Naive B cell (primary cell): Measurements from ENCODE around the gene MFSD11. TPM values are rescaled to one million over a fixed set of nuclear protein-coding genes. Genes with fewer than 3 reads are reported as not detected.
"Not testable (repeated sequence)": the region's sequence is repeated elsewhere in the genome, so short reads cannot be mapped to it uniquely, and the experiment has no call there.

Experiments
- ATAC-seq, 2 donors: fragments of 150-1000 bp; cut with Tn5 transposase; 2 replicates each; pipeline ENCODE4 v1.10.0; 2021; ENCODE audit warnings: low read depth in 2 of 2, mild to moderate bottlenecking in 2 of 2, moderate library complexity in 2 of 2
- DNase-seq: peaks from one replicate; pipeline ENCODE4 v3.0.0; 2022
- H3K27ac Mint-ChIP-seq, 6 donors: one replicate each; pipeline ENCODE4 v1.8.0; 2020 to 2022; ENCODE audit warnings: mild to moderate bottlenecking in 6 of 6, mixed read lengths in 6 of 6, moderate library complexity in 5 of 6, inconsistent platforms in 2 of 6
- H3K27me3 Mint-ChIP-seq, 3 donors: one replicate each; pipeline ENCODE4 v1.8.0; 2021 to 2022; ENCODE audit warnings: mixed read lengths in 3 of 3, mild to moderate bottlenecking in 1 of 3
- H3K36me3 Mint-ChIP-seq, 2 donors: one replicate each; pipeline ENCODE4 v1.8.0; 2020 to 2022; ENCODE audit warnings: mixed read lengths in 2 of 2, inconsistent platforms in 1 of 2, mild to moderate bottlenecking in 1 of 2
- H3K4me1 Mint-ChIP-seq, 3 donors: one replicate each; pipeline ENCODE4 v1.8.0; 2020 to 2022; ENCODE audit warnings: mixed read lengths in 3 of 3, inconsistent platforms in 1 of 3, mild to moderate bottlenecking in 1 of 3, moderate library complexity in 1 of 3
- H3K4me3 Mint-ChIP-seq, 8 donors: one replicate each; pipeline ENCODE4 v1.8.0; 2020 to 2022; ENCODE audit warnings: mild to moderate bottlenecking in 8 of 8, mixed read lengths in 8 of 8, moderate library complexity in 8 of 8, inconsistent platforms in 2 of 8
- H3K9me3 Mint-ChIP-seq, 7 donors: one replicate each; pipeline ENCODE4 v1.8.0; 2020 to 2022; ENCODE audit warnings: mixed read lengths in 7 of 7, mild to moderate bottlenecking in 5 of 7, inconsistent platforms in 2 of 7, moderate library complexity in 1 of 7
- polyA plus RNA-seq, 6 donors: library from polyadenylated mRNA; unstranded; fragments of 300-500 nt; fragmentation: Illumina TruSeq; gene quantifications; one replicate each; pipeline ENCODE4 v1.2.3, GENCODE V29; 2021; ENCODE audit warnings: low read depth in 6 of 6

Gene MFSD11
- polyA plus RNA-seq, 6 donors from 2014 or later, result 18.3 to 39.2 (median 23.2) TPM

DNA sequence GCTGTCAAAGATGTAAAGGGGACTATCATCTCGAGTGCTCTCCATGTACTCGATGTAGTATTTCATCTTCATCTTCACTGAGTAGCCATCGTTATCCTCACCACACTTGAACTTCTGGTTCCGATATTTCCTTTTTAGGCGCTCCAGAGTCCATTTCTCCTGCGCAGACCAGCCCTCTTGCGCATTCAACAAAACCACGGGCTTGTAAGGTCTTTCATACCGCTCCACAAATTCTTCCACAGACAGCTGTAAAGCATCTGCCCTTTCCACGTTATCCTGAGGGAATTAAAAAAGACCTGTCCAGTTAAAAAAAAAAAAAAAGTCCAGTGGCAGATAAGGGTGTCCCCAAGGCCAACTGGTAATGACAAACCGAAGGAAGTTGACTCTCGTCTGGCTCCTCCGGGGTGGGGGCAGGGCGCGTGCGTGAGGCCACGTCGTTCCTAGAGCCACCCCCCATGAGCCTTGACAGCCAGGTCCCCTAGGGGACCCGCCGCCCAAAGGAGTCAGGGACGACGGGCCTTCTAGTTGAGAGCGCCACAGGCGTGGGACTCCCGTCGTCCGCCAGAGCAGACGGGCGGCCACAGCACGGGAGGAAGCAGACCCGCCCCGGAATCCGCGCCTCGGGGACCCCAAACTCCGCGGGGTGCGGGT lies 12.2 kb upstream of the MFSD11 start:
- Mint-ChIP-seq H3K9me3 (no peaks in the 10 kb centered on the region), H3K36me3 (peaks cover 11 to 15% of the 10 kb centered on the region in 2 donors), H3K4me1 (peaks cover 21 to 71% (median 38%) of the 10 kb centered on the region in 3 donors), H3K4me3 (peak overlapping the region; percentile 91 to 99 (median 98)), H3K27me3 (no peaks in the 10 kb centered on the region), H3K27ac (peak overlapping the region; percentile 94 to 100 (median 98))
- peak; percentile 58 for DNase-seq
- ATAC-seq, result peak; percentile 13 to 17

DNA sequence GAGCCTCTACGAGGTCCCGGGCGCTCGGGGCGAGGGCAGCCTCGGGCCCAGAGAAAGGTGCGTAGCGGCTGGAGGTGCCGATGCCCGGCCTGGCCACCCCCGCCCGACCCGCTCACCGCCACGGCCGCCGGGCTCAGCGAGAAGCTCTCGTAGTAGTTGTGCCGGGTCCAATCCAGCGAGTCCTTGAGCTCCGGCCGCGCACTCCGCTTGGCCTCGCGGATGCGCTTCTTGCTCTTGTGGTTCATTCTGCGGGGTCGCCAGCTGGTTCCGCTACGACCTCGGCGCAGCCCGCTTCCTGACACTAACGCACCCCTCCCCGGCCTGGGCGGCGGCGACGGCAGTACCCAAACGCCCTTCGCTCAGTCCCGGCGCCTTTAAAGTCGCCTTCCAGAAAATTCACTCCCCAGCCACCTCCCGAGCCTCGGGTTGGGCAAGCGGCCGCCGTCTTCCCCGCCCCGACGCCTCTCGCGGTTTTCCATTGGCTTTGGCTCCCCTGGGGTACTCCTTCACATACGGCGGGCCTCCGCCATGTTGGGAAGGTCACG lies 11.6 kb upstream of the MFSD11 start, which contains the start of gene JMJD6:
Gene JMJD6 (minus strand): TSS at position 376 of the 545 bp plus-strand sequence. CDS start 131 bp downstream, at position 245.
- Mint-ChIP-seq H3K4me3 (peak within 1 kb of the TSS; percentile 91 to 99 (median 98)), H3K9me3 (no peaks in the 10 kb centered on the region), H3K27me3 (no peaks in the 10 kb centered on the region), H3K36me3 (peaks cover 9% of the 10 kb centered on the region in 2 donors), H3K4me1 (peaks cover 19 to 75% (median 37%) of the 10 kb centered on the region in 3 donors), H3K27ac (peak within 1 kb of the TSS; percentile 99 to 100 (median 100))
- no peak for DNase-seq
- ATAC-seq, result peak in 1 of 2 donors; percentile 68

DNA sequence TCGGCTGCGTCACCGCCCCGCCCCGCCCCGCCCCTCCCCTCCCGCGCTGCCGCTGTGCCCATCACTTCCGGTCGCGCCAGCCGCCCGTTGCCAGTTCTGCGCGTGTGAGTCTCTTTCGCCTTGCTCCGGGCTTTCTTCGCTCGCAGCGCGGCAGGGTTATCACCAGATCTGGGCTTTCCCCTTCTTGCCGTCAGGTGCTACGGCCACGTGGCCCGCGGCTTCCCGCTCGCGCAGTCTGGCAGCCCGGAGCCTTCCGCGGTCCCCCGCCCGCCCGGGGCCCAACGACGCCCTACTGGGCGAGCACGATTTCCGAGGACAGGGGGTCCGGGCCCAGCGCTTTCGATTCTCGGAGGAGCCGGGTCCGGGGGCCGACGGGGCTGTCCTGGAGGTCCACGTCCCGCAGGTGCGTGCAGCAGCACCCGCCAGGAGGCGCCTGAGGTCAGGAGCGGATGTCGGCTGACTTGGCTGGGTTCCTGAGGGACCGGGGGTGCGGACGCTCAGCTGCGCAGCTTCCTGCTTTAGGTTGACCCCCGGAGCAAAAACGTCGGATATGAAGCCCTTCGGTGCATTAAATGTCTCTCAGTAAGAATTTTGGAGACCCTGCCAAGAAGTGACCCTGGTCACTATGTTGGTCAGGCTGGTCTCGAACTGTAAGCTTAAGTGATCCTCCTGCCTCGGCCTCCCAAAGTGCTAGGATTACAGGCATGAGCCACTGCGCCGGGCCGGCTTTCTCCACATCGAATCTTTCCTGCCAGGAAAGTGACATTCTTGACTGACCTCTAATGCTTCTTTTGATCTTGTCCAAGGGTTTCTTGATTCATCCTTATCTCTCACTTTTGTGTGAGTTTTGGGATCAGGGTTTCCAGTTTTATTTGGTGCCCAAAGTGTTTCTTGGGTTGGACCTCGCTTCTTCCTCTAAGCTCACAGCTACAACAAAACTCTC lies 10.9 kb upstream of the MFSD11 start, which contains the start of gene METTL23:
Gene METTL23 (plus strand): TSS at position 64 of the 943 bp plus-strand sequence. CDS start 2,872 bp downstream, outside the sequence.
- Mint-ChIP-seq H3K9me3 (no peaks in the 10 kb centered on the region), H3K27me3 (no peaks in the 10 kb centered on the region), H3K4me1 (peaks cover 15 to 75% (median 33%) of the 10 kb centered on the region in 3 donors), H3K4me3 (peak within 1 kb of the TSS; percentile 91 to 99 (median 98)), H3K36me3 (peaks cover 1 to 2% of the 10 kb centered on the region in 2 donors), H3K27ac (peak within 1 kb of the TSS; percentile 99 to 100 (median 100))
- ATAC-seq (peak; percentile 74 to 75), DNase-seq (peak; percentile 92)

DNA sequence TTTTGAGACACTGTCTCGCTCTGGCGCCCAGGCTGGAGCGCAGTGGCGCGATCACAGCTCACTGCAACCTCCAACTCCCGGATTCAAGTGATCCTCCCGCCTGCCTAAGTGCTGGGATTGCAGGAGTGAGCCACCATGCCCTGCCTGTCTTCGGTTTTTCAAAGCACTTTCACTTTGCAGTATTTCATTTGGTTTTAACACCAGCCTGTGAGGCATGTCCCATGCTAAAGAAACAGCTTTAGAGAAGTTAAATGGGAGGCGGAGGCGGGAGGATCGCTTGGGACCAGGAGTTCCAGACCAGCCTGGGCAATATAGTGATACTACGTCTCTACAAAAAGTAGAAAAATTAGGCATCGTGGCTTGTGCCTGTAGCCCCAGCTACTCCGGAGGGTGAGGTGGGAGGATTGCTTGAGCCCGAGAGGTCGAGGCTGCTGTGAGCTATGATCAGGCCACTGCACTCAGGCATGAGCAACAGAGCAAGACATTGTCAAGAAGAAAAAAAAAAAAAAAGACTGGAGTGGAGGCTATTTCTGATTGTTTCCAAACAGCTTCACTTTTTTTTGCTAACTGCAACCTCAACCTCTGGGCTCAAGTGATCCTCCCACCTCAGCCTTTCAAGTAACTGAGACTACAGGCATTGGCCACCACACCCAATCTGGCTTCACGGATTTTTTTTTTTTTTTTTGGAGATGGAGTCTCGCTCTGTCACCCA lies 10.0 kb upstream of the MFSD11 start:
- ATAC-seq, result no peak
- peaks cover 15 to 80% (median 33%) of the 10 kb centered on the region in 3 donors for H3K4me1 Mint-ChIP-seq

DNA sequence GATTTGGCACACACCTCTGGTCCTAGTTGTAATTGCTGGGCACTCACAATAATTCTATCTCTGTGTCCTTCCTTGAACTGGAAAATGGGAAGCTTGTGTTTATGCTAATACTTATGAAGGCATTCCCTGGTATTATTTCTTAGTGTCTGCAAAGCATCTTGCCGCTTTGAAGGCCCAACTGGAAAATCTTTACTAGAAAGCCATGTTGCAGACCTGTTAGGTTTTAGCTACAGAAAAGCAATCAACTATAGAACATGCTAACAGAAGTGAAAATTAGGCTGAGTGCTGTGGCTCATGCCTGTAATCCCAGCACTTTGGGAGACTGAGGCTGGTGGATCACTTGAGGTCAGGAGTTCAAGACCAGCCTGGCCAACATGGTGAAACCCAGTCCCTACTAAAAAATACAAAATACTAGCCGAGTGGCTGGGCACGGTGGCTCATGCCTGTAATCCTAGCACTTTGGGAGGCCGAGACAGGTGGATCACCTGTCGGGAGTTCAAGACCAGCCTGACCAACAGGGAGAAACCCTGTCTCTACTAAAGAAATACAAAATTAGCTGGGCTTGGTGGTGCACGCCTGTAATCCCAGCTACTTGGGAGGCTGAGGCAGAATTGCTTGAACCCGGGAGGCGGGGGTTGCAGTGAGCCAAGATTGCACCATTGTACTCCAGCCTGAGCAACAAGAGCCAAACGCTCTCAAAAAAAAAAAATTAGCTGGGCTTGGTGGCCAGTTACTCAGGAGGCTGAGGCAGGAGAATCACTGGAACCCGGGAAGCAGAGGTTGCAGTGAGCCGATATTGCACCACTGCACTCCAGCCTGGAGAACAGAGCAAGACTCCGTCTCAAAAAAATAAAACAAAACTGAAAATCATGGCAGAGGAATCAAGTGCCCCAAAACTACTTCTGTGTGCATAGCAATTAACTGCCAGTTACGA lies 5.9 kb upstream of the MFSD11 start:
- Mint-ChIP-seq H3K36me3 (peaks cover 25% of the 10 kb centered on the region in 2 donors), H3K27ac (peak overlapping the region in 2 of 6 donors; percentile 57 to 69), H3K4me1 (peaks cover 30 to 87% (median 52%) of the 10 kb centered on the region in 3 donors), H3K4me3 (peak overlapping the region in 2 of 8 donors; percentile 19 to 95)
- not testable (repeated sequence) for H3K9me3 Mint-ChIP-seq, DNase-seq, H3K27me3 Mint-ChIP-seq, ATAC-seq

More for the DNA sequence above, 10.0 kb upstream of the MFSD11 start:
- H3K27ac Mint-ChIP-seq, result peak overlapping the region; percentile 99 to 100 (median 100)
- H3K36me3 Mint-ChIP-seq, result peaks cover 0 to under 1% of the 10 kb centered on the region in 2 donors
- peak; percentile 33 for DNase-seq
- peak overlapping the region; percentile 91 to 99 (median 98) for H3K4me3 Mint-ChIP-seq
- H3K9me3 Mint-ChIP-seq, result no peaks in the 10 kb centered on the region
- no peaks in the 10 kb centered on the region for H3K27me3 Mint-ChIP-seq

DNA sequence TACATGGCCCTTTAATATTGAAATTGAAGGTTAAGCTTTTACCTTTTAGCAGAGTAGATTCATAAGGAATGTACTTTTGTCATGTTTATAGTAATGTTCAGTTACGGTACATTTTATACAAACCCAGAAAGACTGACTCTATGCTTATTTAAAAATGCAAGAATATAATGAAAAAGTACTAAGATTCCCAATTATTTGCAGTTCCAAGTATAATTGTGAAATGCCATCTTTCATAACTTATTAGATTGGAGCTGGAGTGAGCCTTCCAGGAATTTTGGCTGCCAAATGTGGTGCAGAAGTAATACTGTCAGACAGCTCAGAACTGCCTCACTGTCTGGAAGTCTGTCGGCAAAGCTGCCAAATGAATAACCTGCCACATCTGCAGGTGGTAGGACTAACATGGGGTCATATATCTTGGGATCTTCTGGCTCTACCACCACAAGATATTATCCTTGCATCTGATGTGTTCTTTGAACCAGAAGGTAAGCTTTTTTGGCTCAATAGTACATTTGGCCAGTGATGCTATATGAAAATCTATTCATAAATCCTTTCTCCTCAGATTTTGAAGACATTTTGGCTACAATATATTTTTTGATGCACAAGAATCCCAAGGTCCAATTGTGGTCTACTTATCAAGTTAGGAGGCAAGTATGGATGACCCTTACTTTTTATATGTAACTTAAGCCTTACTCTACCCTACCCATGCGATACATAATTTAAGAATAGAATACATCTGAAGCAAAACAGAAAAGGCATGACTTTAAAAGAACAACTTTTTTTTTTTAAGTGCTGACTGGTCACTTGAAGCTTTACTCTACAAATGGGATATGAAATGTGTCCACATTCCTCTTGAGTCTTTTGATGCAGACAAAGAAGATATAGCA lies 4.9 kb upstream of the MFSD11 start:
- ATAC-seq (no peak), DNase-seq (no peak)
- H3K27ac Mint-ChIP-seq, result peak overlapping the region in 3 of 6 donors; percentile 37 to 97 (median 54)
- H3K4me3 Mint-ChIP-seq, result peak overlapping the region in 5 of 8 donors; percentile 3 to 95 (median 32)
- H3K36me3 Mint-ChIP-seq, result peaks cover 25% of the 10 kb centered on the region in 2 donors
- H3K9me3 Mint-ChIP-seq, result no peaks in the 10 kb centered on the region
- H3K27me3 Mint-ChIP-seq, result no peaks in the 10 kb centered on the region
- H3K4me1 Mint-ChIP-seq, result peaks cover 24 to 78% (median 44%) of the 10 kb centered on the region in 3 donors

DNA sequence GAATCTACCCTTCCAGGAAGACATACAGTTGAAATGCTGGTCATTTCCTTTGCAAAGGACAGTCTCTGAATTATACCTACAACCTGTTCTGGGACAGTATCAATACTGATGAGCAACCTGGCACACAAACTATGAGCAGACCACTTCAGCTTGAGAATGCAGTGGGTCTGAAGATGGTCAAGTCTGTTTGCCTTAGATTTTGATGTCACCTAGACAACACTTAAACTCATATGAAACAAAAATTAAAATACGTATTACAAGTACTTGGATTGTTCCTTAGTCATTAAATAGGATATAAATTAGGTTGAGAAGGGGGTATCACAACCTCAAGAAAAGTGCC lies 4.3 kb upstream of the MFSD11 start:
- no peaks in the 10 kb centered on the region for H3K9me3 Mint-ChIP-seq
- H3K36me3 Mint-ChIP-seq, result peaks cover 25% of the 10 kb centered on the region in 2 donors
- peak overlapping the region in 4 of 6 donors; percentile 7 to 97 (median 62) for H3K27ac Mint-ChIP-seq
- DNase-seq, result no peak
- H3K4me1 Mint-ChIP-seq, result peaks cover 29 to 77% (median 39%) of the 10 kb centered on the region in 3 donors
- no peaks in the 10 kb centered on the region for H3K27me3 Mint-ChIP-seq
- no peak for ATAC-seq
- H3K4me3 Mint-ChIP-seq, result peak overlapping the region in 5 of 8 donors; percentile 3 to 98 (median 95)

DNA sequence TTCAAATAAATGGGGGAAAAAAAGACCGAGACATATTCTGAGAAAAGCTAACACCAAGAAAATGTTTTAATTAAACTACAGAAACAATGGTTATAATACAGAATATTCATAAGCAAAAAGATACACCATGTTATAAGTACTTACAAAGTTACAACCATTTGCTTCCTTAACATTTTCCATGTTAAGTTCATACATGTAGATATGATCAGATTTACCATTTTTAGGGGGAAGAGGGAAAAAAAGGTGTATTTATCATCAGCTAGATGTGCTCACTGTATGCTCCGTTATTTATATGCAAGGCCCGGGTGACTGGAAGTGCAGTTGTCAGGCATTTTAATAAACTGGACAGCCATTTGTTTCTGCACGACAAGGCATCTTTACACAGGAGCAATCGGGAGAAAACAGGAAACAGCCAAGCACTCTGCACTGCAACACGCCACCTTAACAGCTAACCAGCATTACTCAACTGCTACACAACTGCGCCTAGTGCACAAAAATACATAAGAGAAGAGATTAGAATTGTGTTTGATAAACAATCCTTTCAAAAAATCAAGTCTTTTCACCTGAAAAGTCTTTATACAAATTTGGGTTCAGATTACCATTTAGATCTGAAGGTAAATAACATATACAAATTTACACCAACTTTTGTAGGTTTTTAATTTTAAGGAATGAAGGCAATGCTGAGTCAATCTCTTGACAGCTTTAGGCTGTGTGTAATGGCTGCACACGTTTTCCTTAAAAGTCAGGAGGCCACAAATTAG lies 3.7 kb upstream of the MFSD11 start:
- ATAC-seq (no peak), DNase-seq (no peak)
- peak overlapping the region; percentile 95 to 98 (median 96) for H3K4me3 Mint-ChIP-seq
- H3K27ac Mint-ChIP-seq, result peak overlapping the region; percentile 7 to 97 (median 81)
- no peaks in the 10 kb centered on the region for H3K9me3 Mint-ChIP-seq
- peaks cover 34 to 75% (median 37%) of the 10 kb centered on the region in 3 donors for H3K4me1 Mint-ChIP-seq
- H3K27me3 Mint-ChIP-seq, result no peaks in the 10 kb centered on the region
- H3K36me3 Mint-ChIP-seq, result peaks cover 25% of the 10 kb centered on the region in 2 donors

DNA sequence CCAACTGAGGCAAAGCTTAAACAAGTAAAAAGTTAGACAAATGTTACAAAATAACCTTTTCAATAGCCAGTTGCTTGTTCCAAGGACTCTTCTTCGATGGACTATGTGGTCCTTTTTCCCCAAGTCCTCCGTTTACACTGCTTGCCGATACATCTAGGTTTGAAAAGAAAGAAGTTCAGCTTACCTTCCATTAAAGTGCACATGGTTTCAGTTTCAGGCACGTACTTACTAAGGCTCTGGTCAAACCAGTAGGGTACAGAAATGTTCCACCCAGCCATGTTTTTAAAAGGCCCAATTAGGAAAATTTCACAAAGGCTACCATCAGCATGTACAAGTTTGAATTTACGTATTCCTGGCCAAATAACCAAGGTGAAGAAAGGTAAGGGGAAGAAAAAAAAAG lies 2.9 kb upstream of the MFSD11 start:
- no peak for ATAC-seq
- peak overlapping the region; percentile 95 to 98 (median 96) for H3K4me3 Mint-ChIP-seq
- peak overlapping the region; percentile 83 to 97 (median 96) for H3K27ac Mint-ChIP-seq

DNA sequence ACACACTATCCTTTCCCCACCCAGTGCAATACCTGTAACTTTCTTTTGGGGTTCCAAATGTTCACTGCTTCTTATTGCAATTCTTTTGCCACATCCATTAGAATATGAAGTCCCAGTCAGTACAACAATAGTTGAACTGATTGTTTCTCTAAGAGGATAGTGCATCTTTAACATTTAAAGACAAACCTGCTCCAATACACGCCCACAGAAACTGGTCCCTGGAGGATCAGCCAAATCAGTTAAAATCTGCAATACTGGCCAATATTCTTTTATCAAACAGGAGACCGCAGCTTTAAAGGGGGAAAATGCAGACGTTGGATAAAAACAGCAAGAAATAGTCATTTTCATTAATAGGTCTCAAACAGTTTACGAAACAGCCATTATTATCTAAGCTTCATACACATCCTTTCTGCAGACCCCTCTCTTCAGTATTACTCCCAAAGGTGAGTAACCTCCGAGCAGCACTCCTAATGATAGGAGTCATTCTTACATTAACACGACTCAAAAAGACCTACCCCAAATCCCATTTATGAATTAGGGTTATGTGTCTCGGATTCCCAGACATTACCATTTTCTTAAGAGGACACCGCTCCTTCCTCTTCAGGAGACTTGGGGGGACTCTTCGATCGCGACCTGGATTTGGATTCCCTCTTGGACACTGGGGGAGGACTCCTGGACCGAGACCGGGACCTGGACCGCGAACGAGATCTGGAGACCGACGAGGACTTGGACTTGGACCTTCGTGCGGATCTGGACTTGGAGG lies 2.2 kb upstream of the MFSD11 start:
- Mint-ChIP-seq H3K27ac (peak overlapping the region; percentile 86 to 97 (median 96)), H3K36me3 (peaks cover 25% of the 10 kb centered on the region in 2 donors), H3K27me3 (no peaks in the 10 kb centered on the region), H3K9me3 (no peaks in the 10 kb centered on the region), H3K4me1 (peaks cover 34 to 72% (median 35%) of the 10 kb centered on the region in 3 donors), H3K4me3 (peak overlapping the region; percentile 95 to 98 (median 96))
- DNase-seq (no peak), ATAC-seq (no peak)

More for the DNA sequence above, 2.9 kb upstream of the MFSD11 start:
- no peaks in the 10 kb centered on the region for H3K9me3 Mint-ChIP-seq
- H3K4me1 Mint-ChIP-seq, result peaks cover 34 to 73% (median 35%) of the 10 kb centered on the region in 3 donors
- H3K27me3 Mint-ChIP-seq, result no peaks in the 10 kb centered on the region
- peak; percentile 28 for DNase-seq
- peaks cover 25% of the 10 kb centered on the region in 2 donors for H3K36me3 Mint-ChIP-seq
